Brain pericyte (primary cell): ENCODE measurements around the gene CMTM1.

Source experiments
- DNase-seq: peaks from one replicate; pipeline ENCODE4 v3.0.0-alpha.2; 2012; ENCODE audit warnings: low read depth, low spot score

CMTM1 gene, protein sequence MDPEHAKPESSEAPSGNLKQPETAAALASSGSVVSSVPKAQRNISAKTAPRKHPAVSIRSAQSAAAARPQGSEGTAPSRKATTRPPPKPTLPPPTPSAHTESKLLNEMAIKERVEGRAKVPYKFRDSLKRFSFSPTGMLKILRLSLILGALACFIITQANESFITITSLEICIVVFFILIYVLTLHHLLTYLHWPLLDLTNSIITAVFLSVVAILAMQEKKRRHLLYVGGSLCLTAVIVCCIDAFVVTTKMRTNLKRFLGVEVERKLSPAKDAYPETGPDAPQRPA

GRCh38 chr16:66566051-66566901, at the start of gene CMTM1:
CMTM1 (plus strand) TSS chr16:66566439; CDS start chr16:66566514, 75 bp downstream.
- no peak for DNase-seq

GRCh38 chr16:66516509-66516807, 49.8 kb upstream of the CMTM1 start:
- DNase-seq: no peak

- peak; percentile 86 for DNase-seq
Measured at GRCh38 chr16:66516808-66517585, 49.2 kb upstream of the CMTM1 start.

GRCh38 chr16:66517586-66518263, 48.5 kb upstream of the CMTM1 start:
- DNase-seq: no peak

GRCh38 chr16:66519482-66520373, 46.5 kb upstream of the CMTM1 start:
- no peak for DNase-seq

GRCh38 chr16:66520406-66521170, 45.7 kb upstream of the CMTM1 start:
- DNase-seq: no peak

DNA sequence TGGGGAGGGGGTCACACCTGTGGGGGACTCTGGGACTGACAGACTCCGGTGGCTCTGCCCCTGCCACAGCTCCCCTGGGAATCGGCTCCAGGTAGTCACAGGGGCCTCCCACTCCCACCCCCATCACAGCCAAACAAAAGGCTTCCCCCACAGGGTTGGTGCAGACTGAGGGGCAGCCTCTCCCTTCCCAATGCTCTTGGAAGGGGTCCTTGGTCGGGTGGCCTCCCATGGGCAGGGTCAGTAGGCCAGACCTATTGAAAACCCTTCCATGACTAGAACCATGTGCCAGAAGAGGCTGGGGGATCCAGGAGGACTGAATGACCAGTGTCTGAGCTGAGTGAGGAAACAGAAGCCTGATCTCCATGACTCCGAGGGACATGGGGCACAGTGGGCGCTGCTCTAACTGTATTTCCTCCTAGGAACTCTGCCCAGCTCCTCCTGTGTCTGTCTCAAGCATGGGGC, 45.0 kb upstream of the CMTM1 start:
- DNase-seq: no peak

DNA sequence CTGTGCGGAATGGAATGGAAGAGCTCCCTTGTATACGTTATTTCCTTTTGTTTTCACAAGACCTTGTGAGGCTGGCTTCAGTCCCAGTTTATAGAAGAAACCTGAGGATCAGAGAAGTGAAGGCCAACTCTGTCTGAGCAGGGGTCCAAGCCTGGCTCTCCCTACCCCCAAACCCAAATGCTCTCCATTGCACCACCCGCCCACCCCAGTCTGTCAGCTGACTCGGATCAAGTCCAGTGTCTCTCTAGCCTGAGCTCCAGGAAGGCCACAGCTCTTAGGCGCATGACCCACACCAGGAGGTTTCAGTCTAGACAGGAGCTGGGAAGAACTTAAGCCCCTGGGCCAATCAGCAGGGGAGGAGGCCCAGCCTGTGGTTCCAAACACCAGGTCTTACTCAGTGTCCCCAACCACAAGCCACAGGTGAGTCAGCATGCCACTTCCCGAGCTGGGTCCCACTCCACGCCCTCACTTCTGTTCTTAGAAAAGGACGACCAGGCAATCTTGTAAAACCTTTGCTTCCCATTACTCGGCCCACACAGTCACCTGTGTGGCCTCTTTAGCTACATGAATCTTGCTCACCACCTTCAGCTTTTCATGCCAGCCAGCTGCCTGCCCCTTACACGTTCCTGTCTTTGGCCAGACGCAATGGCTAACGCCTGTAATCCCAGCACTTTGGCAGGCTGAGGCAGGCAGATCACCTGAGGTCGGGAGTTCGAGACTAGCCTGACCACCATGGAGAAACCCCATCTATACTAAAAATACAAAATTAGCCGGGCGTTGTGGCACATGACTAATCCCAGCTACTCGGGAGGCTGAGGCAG, 44.1 kb upstream of the CMTM1 start:
- peak; percentile 57 for DNase-seq

DNA sequence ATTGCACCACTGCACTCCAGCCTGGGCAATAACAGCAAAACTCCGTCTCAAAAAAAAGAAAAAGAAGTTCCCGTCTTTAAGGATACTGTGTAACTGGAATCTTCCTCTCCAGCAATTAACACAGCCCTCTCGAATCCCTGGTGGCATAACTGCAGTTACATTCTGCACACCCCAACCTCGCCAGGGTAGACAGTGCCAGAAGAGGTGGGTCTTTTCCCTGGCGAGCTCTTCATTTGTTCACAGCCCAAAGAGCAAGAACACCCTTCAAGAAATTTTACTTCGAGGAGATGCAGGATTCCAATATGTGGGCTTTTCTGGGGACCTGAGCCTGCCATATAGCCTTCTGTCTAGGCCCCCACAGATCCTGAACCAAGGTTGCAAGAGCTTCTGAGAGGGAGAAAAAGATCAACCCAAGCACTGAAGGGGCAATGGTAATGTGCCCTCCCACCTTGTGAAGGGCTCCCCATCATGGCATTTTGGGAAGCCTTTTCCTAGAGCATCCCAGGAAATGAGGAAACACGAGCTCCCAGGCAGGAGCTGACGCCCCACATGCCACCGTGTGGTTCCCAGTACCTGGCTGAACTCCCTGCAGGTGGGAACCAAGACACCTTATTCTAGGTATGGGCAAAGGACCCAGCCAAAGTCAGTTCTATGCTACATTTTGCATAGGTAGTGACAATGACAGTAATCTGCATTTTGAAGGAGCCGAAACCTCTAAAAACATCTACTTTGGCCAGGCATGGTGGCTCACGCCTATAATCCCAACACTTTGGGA, 43.2 kb upstream of the CMTM1 start:
- no peak for DNase-seq

GRCh38 chr16:66523861-66524354, 42.3 kb upstream of the CMTM1 start:
- no peak for DNase-seq

- no peak for DNase-seq
Measured at GRCh38 chr16:66524601-66525164, 41.6 kb upstream of the CMTM1 start.

GRCh38 chr16:66525396-66526180, 40.7 kb upstream of the CMTM1 start:
- DNase-seq: no peak

DNA sequence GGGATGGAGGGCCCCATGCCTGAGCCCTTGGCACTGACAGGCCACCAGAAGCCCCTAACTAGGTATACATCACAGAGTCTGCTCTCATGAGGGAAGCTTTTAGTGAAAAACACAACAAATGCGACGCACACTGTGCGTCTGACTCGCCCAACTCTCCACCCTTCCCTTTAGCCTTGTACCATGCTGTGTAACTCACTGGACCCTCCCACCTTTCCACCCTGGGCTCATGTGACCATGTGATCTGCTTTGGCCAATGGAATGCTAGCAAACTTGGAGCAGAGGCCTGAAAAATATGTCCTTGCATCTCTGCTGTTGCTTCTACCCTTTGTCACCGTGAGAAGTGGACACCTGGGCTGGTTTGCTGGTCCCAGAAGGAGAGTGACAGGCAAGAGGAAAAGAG, 37.9 kb upstream of the CMTM1 start:
- no peak for DNase-seq

DNA sequence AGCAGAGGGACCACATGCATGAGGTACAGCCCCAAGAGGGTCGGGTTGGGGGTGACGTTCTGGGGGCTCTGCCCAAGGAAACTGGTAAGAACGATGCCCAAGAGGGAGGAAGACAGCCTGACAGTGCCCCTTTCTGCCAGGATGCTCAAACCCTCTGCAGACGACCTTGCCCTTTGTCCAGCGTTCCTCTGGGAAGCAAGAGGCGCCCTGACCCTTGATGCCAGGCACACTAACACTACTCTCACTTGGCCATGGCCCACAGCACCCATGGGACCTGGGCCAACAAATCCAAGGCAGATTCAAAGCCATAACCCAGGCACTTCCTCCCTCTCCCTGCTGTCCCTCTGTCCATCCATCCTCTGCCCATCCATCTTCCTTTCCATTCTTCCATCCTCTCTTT, 36.8 kb upstream of the CMTM1 start:
- no peak for DNase-seq

- no peak for DNase-seq
Measured at GRCh38 chr16:66534376-66534799, 31.9 kb upstream of the CMTM1 start.

DNA sequence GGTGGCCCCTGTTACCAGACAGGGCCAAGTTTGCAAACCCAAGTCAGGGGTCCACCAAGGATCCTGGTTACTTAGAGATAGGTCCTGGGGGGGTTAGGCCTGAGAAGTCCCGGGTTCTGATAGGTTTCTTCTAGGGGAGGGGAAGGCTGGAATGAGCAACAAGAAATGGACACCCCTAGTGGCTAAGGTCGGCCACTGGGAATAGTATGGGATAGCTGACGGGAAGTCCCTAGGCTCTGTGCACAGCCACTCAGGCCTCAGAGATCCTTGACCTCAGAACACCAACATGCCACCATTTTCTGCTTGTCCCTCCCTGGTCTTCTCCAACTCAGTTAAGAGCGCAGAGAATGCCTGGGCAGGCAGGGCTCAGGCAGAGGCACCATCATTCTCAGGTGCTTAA, 29.7 kb upstream of the CMTM1 start:
- DNase-seq: no peak

DNA sequence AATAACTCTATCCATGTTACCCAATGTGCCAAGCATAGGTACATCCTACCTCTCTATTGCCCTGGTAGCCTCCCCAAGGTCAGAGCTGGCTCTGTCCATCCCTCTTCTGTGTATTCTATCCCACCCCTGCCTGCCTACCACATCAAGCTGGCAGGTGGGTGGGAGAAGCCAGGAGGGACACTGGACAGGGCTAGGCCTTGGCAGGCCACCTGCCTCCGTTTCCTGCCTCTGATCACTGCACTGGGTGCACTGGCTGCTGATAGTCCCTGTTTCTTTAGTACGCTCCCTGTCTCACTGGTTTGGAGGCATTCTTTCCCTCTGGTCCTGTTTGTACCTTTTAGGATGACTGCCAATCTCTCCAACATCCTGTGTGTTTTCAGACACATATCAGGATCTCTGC, 29.0 kb upstream of the CMTM1 start:
- DNase-seq: no peak
